Body of pancreas (tissue), 4 donors: ENCODE data around the gene CD81.

Experiments used
- CTCF ChIP-seq, 7 experiments: fragments of 450-650 bp in 4 of 7; fragments of 200-600 bp in 3 of 7; sonication (generic) in 3 of 7; IDR thresholded peaks; one replicate each; pipeline ENCODE4 v1.5.1; 2016 to 2019; ENCODE audit warnings: antibody characterized with exemption in 7 of 7
- POLR2A ChIP-seq, 3 donors: fragments of 450-650 bp; IDR thresholded peaks; one replicate each; pipeline ENCODE4 v1.6.1; 2016; ENCODE audit warnings: antibody characterized with exemption in 3 of 3, mild to moderate bottlenecking in 2 of 3

DNA sequence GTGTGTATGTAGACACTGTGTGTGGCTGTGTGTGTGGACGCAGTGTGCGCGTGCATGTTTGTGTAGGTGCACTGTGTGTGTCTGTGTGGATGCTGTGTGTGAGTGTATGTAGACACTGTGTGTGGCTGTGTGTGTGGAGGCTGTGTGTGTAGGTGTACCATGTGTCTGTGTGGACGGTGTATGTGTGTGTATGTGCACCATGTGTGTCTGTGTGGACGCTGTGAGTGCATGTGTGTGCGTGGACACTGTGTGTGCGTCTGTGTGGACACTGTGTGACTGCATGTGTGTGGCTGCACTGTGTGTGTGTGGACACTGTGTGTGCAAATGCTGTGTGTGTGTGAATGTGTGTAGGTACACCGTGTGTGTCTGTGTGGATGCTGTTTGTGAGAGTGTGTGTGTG lies 56.9 kb downstream of the CD81 start:
- no peak for TF ChIP-seq CTCF (IDR thresholded peaks at IDR 0.05)
- no peak for TF ChIP-seq POLR2A (IDR thresholded peaks at IDR 0.05)
